B cell (primary cell): ENCODE measurements around the gene ACSS1. TPM values are rescaled to one million over a fixed set of nuclear protein-coding genes. Genes with fewer than 3 reads are reported as not detected.

Experiments
- ATAC-seq: fragments of 200-7000 bp; cut with Tn5 transposase; one replicate; pipeline ENCODE4 v1.10.0; 2021; ENCODE audit warnings: low read depth, mild to moderate bottlenecking, moderate number of reproducible peaks, moderate library complexity
- CTCF ChIA-PET: fragments of 350-600 bp; sonication (Branson Sonifier 250); formaldehyde crosslinking; loops from one replicate; lab custom pipeline; 2021; ENCODE audit warnings: antibody characterized with exemption, inconsistent platforms; lab: Charles Lee
- POLR2A ChIA-PET: fragments of 350-600 bp; sonication (Branson Sonifier 250); formaldehyde crosslinking; loops from one replicate; lab custom pipeline; 2021; ENCODE audit warnings: antibody characterized with exemption; lab: Charles Lee
- DNase-seq: peaks from one replicate; pipeline ENCODE4 v3.0.0; 2013
- H2AFZ ChIP-seq: 2 replicates; pipeline ENCODE4 v1.6.1; 2012; ENCODE audit warnings: mild to moderate bottlenecking, low read depth, low read length; ENCODE audit not compliant: insufficient read depth, poor library complexity, severe bottlenecking
- H3K27ac ChIP-seq, 2 donors: 1 replicate in 1 of 2; 2 replicates in 1 of 2; pipeline ENCODE4 v1.5.1; 2012 to 2013; ENCODE audit warnings: low read length in 2 of 2, mild to moderate bottlenecking in 2 of 2, moderate library complexity in 1 of 2
- H3K27me3 ChIP-seq, 4 experiments: fragments of 200-600 bp in 1 of 4; sonication (generic) in 1 of 4; replicated peaks in 1 of 4; 1 replicate in 2 of 4; 2 replicates in 2 of 4; pipeline versions ENCODE4 v1.6.1 to v1.7.0; 2013 to 2016; ENCODE audit warnings: low read length in 3 of 4, mild to moderate bottlenecking in 2 of 4, mixed read lengths in 1 of 4, moderate library complexity in 1 of 4; ENCODE audit not compliant: insufficient read depth in 4 of 4, control insufficient read depth in 3 of 4; ENCODE audit errors: control extremely low read depth in 1 of 4
- H3K36me3 ChIP-seq, 2 experiments: replicated peaks in 1 of 2; 1 replicate in 1 of 2; 2 replicates in 1 of 2; pipeline versions ENCODE4 v1.6.1 to v1.7.1; 2013; ENCODE audit warnings: low read length in 1 of 2; ENCODE audit not compliant: insufficient read depth in 2 of 2, control insufficient read depth in 1 of 2; ENCODE audit errors: control extremely low read depth in 1 of 2, extremely low read depth in 1 of 2
- H3K4me1 ChIP-seq, 2 donors: fragments of 200-600 bp in 1 of 2; sonication (generic) in 1 of 2; 1 replicate in 1 of 2; 2 replicates in 1 of 2; pipeline versions ENCODE4 v1.5.1 to v1.6.1; 2013 to 2017; ENCODE audit warnings: low read length in 2 of 2; ENCODE audit not compliant: control insufficient read depth in 2 of 2, insufficient read depth in 2 of 2
- H3K4me2 ChIP-seq: replicated peaks from 2 replicates; pipeline ENCODE3; 2012; ENCODE audit warnings: mild to moderate bottlenecking, low read depth, low read length; ENCODE audit not compliant: poor library complexity, severe bottlenecking
- H3K4me3 ChIP-seq, 5 experiments: fragments of 200-600 bp in 1 of 5; sonication (generic) in 1 of 5; 1 replicate in 3 of 5; 2 replicates in 2 of 5; pipeline versions ENCODE4 v1.5.1 to v1.7.0; 2011 to 2016; ENCODE audit warnings: low read length in 4 of 5, mild to moderate bottlenecking in 4 of 5, low read depth in 2 of 5, control low read depth in 1 of 5, moderate library complexity in 1 of 5; ENCODE audit not compliant: insufficient read depth in 1 of 5; ENCODE audit errors: control extremely low read depth in 1 of 5, extremely low read depth in 1 of 5
- H3K79me2 ChIP-seq: fragments of 200-600 bp; sonication (generic); one replicate; pipeline ENCODE4 v1.6.0; 2016; ENCODE audit warnings: low read length; ENCODE audit not compliant: control insufficient read depth, insufficient read depth
- H3K9ac ChIP-seq: fragments of 200-600 bp; sonication (generic); 2 replicates; pipeline ENCODE4 v1.6.1; 2017; ENCODE audit warnings: mild to moderate bottlenecking, low read length, moderate library complexity
- H3K9me3 ChIP-seq, 3 donors: one replicate each; pipeline versions ENCODE4 v1.6.1 to v1.7.1; 2013; ENCODE audit warnings: low read length in 2 of 3; ENCODE audit not compliant: control insufficient read depth in 2 of 3, insufficient read depth in 1 of 3; ENCODE audit errors: control extremely low read depth in 1 of 3
- H4K20me1 ChIP-seq: 2 replicates; pipeline ENCODE4 v1.6.0; 2012; ENCODE audit warnings: mild to moderate bottlenecking, low read length; ENCODE audit not compliant: insufficient read depth, control insufficient read depth, poor library complexity, severe bottlenecking
- H3K27ac Mint-ChIP-seq: one replicate; pipeline ENCODE4 v1.8.0; 2021; ENCODE audit warnings: mixed read lengths
- H3K27me3 Mint-ChIP-seq: one replicate; pipeline ENCODE4 v1.8.0; 2021; ENCODE audit warnings: mixed read lengths
- H3K4me1 Mint-ChIP-seq: one replicate; pipeline ENCODE4 v1.8.0; 2021; ENCODE audit warnings: mixed read lengths
- H3K4me3 Mint-ChIP-seq: one replicate; pipeline ENCODE4 v1.8.0; 2021; ENCODE audit warnings: mixed read lengths
- H3K9me3 Mint-ChIP-seq: one replicate; pipeline ENCODE4 v1.8.0; 2022; ENCODE audit warnings: mixed read lengths; ENCODE audit not compliant: insufficient read depth
- EZH2 ChIP-seq: IDR thresholded peaks from 2 replicates; pipeline ENCODE4 v1.6.1; 2012; ENCODE audit warnings: borderline replicate concordance, low read depth, mild to moderate bottlenecking, moderate library complexity, low read length; ENCODE audit not compliant: insufficient read depth, poor library complexity, severe bottlenecking
- WGBS: methylation state at CpG from one replicate; pipeline ENCODE4 v1.1.5; 2013; ENCODE audit warnings: missing lambda C conversion rate; ENCODE audit not compliant: insufficient coverage; 5-methylcytosine and 5-hydroxymethylcytosine counted together
- intact Hi-C: fragments of 100-400 bp; cut with micrococcal nuclease; formaldehyde crosslinking; loops from one replicate; pipeline ENCODE4 v1.10.0; 2022
- polyA plus RNA-seq: library from polyadenylated mRNA; depleted of rRNA; stranded (reverse); fragments of >200 nt; gene quantifications from 2 replicates; pipeline ENCODE4 v1.2.3, GENCODE V29; 2012
- total RNA-seq, 2 donors: library from RNA; stranded (reverse); fragments of 120-200 nt in 1 of 2; gene quantifications; 1 replicate in 1 of 2; 2 replicates in 1 of 2; pipeline versions ENCODE4 v1.2.3 to v1.2.4, GENCODE V29; 2013 to 2022
- TF ChIP-seq, protein P1 (sequence below): fragments of 200-600 bp; IDR thresholded peaks from one replicate; pipeline ENCODE4 v1.8.0; 2022; ENCODE audit warnings: antibody characterized with exemption, mild to moderate bottlenecking

Gene ACSS1
- total and polyA plus RNA-seq, 2 donors (not counting 1 experiment from before 2014, with no cell fraction given): 82.7 to 95.5 TPM

DNA sequence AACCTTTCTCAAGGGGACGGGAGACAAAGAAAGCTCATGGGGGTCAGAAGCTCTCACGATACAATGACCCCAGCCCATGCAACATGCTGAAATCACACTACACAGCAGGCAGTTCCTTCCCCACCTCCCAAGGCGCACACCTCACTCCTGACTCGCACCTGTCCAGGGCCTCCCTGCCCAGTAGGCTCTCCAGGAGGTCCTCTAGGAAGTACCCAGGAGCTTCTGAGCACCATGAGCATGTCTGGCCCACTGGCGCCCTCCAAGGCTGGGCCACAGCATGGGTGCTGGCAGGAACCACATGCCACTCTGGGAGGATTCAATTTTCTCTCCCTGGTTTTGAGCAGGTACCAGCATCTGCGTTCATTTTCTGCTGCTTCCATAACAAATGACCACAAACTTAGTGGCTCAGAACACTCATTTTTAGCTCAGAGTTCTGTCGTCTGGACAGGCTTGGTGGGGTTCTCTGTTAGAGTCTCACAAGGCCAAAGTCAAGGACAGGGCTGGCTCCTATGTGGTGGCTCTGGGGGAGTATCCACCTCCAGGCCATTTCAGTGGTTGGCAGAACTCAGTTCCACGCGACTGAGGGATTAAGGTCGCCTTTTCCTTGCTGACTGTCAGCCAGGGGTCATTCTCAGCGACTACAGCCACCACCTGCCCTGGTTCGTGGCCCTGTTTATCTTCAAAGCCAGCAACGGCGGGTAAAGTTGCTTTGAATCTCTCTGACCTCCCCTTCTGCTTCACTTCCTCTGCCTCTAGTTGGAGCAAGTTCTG lies 32.7 kb downstream of the ACSS1 start:
- peaks cover 84% of the 10 kb centered on the region for H4K20me1 ChIP-seq
- no peak for ATAC-seq

GRCh38 chr20:25024171-25024570 lies 33.8 kb downstream of the ACSS1 start:
- Histone ChIP-seq H3K79me2 (peaks cover 91% of the 10 kb centered on the region), H3K27me3 (no peaks in the 10 kb centered on the region), H3K4me2 (no peak overlapping the region), H3K9ac (no peak overlapping the region), H3K4me3 (no peak overlapping the region), H2AFZ (no peak overlapping the region), H3K4me1 (peaks cover 0 to 5% of the 10 kb centered on the region in 2 donors), H3K36me3 (peaks cover 0 to 81% of the 10 kb centered on the region in 2 experiments), H3K27ac (no peak overlapping the region), H4K20me1 (peaks cover 90% of the 10 kb centered on the region), H3K9me3 (no peaks in the 10 kb centered on the region)
- no peak overlapping the region for H3K27ac Mint-ChIP-seq
- CTCF ChIA-PET: interaction anchor here (0.8 to 1.4 kb wide), 3 partner anchors 15 to 41 kb away, joined by 3 to 4 read pairs (median 3); no protein-coding TSS in a partner anchor
- peaks cover 16% of the 10 kb centered on the region for H3K4me1 Mint-ChIP-seq
- TF ChIP-seq, protein P1, sequence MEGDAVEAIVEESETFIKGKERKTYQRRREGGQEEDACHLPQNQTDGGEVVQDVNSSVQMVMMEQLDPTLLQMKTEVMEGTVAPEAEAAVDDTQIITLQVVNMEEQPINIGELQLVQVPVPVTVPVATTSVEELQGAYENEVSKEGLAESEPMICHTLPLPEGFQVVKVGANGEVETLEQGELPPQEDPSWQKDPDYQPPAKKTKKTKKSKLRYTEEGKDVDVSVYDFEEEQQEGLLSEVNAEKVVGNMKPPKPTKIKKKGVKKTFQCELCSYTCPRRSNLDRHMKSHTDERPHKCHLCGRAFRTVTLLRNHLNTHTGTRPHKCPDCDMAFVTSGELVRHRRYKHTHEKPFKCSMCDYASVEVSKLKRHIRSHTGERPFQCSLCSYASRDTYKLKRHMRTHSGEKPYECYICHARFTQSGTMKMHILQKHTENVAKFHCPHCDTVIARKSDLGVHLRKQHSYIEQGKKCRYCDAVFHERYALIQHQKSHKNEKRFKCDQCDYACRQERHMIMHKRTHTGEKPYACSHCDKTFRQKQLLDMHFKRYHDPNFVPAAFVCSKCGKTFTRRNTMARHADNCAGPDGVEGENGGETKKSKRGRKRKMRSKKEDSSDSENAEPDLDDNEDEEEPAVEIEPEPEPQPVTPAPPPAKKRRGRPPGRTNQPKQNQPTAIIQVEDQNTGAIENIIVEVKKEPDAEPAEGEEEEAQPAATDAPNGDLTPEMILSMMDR: no peak
- TF ChIP-seq EZH2: no peak
- DNase-seq (no peak), ATAC-seq (no peak)
- WGBS: 99% methylated on average over 4 of the region's 4 CpGs
- H3K27me3 Mint-ChIP-seq: no peaks in the 10 kb centered on the region
- H3K9me3 Mint-ChIP-seq: no peaks in the 10 kb centered on the region
- intact Hi-C loops: no loop called here
- POLR2A ChIA-PET: no interaction called here
- H3K4me3 Mint-ChIP-seq: no peak overlapping the region

More for the DNA sequence above, 32.7 kb downstream of the ACSS1 start:
- H3K27ac Mint-ChIP-seq: no peak overlapping the region
- peaks cover 0 to 81% of the 10 kb centered on the region in 2 experiments for H3K36me3 ChIP-seq
- 95% methylated on average over 10 of the region's 14 CpGs for WGBS
- H3K4me3 ChIP-seq: no peak overlapping the region
- ChIA-PET CTCF (interaction anchor here (1.4 kb wide), 1 partner anchor 12 kb away, joined by 3 read pairs; no protein-coding TSS in a partner anchor), POLR2A (no interaction called here)
- no peaks in the 10 kb centered on the region for H3K9me3 ChIP-seq
- no peak overlapping the region for H3K9ac ChIP-seq
- peaks cover 0 to 5% of the 10 kb centered on the region in 2 donors for H3K4me1 ChIP-seq
- H3K4me1 Mint-ChIP-seq: peaks cover 18% of the 10 kb centered on the region
- H3K9me3 Mint-ChIP-seq: no peaks in the 10 kb centered on the region
- DNase-seq: no peak
- H3K4me2 ChIP-seq: no peak overlapping the region
- intact Hi-C loops: no loop called here
- no peak overlapping the region for H2AFZ ChIP-seq
- no peak for TF ChIP-seq EZH2
- TF ChIP-seq, protein P1: no peak
- no peaks in the 10 kb centered on the region for H3K27me3 ChIP-seq
- H3K27ac ChIP-seq: no peak overlapping the region
- no peaks in the 10 kb centered on the region for H3K27me3 Mint-ChIP-seq
- no peak overlapping the region for H3K4me3 Mint-ChIP-seq
- peaks cover 92% of the 10 kb centered on the region for H3K79me2 ChIP-seq
